IMR-90 (cell line): ENCODE results near the gene PCDH19. TPM values are rescaled to one million over a fixed set of nuclear protein-coding genes. Genes with fewer than 3 reads are reported as not detected.

Experiments used
- ATAC-seq: fragments of 200-7000 bp; cut with Tn5 transposase; 2 replicates; pipeline ENCODE4 v1.9.1; 2020; ENCODE audit warnings: low read depth, mild to moderate bottlenecking, moderate library complexity
- BruUV-seq: library from RNA; stranded (reverse); fragments of 400-500 nt; replicated peaks from 2 replicates; lab custom pipeline; 2021; lab: Mats Ljungman, UMichigan
- CTCF ChIA-PET: fragments of 300-600 bp; formaldehyde crosslinking; extraction: SDS; loops from one replicate; lab custom pipeline; 2021; ENCODE audit warnings: antibody characterized with exemption; lab: Yijun Ruan, JAX
- POLR2A ChIA-PET: fragments of 300-600 bp; sonication (Branson Sonifier 250); formaldehyde crosslinking; loops from one replicate; lab custom pipeline; 2022; ENCODE audit warnings: antibody characterized with exemption; ENCODE audit not compliant: unreplicated experiment; lab: Charles Lee
- DNase-seq: peaks from one replicate; pipeline ENCODE4 v3.0.0; 2013
- H2AFZ ChIP-seq: replicated peaks from 2 replicates; pipeline ENCODE3; 2013; ENCODE audit warnings: low read length, mild to moderate bottlenecking; ENCODE audit not compliant: poor library complexity
- H2AK5ac ChIP-seq: 2 replicates; pipeline ENCODE4 v1.6.1; 2013; ENCODE audit warnings: low read depth, low read length, inconsistent platforms
- H2AK9ac ChIP-seq: replicated peaks from 2 replicates; pipeline ENCODE3; 2013; ENCODE audit warnings: mild to moderate bottlenecking, low read depth, low read length, moderate library complexity; ENCODE audit not compliant: poor library complexity
- H2BK120ac ChIP-seq: 2 replicates; pipeline ENCODE4 v1.6.1; 2013; ENCODE audit warnings: low read depth, low read length, inconsistent platforms
- H2BK15ac ChIP-seq: 3 replicates; pipeline ENCODE4 v1.6.1; 2013; ENCODE audit warnings: low read depth, low read length, inconsistent platforms
- H2BK20ac ChIP-seq: 2 replicates; pipeline ENCODE4 v1.6.1; 2013; ENCODE audit warnings: low read depth, mild to moderate bottlenecking, inconsistent platforms, low read length, moderate library complexity
- H2BK5ac ChIP-seq: 2 replicates; pipeline ENCODE4 v1.6.1; 2013; ENCODE audit warnings: mild to moderate bottlenecking, low read depth, low read length, inconsistent platforms; ENCODE audit not compliant: poor library complexity, severe bottlenecking
- H3K14ac ChIP-seq: replicated peaks from 2 replicates; pipeline ENCODE4 v1.6.1; 2013; ENCODE audit warnings: low read depth, low read length, inconsistent platforms
- H3K18ac ChIP-seq: 2 replicates; pipeline ENCODE4 v1.6.1; 2013; ENCODE audit warnings: low read depth, low read length, control low read depth
- H3K23ac ChIP-seq: 2 replicates; pipeline ENCODE4 v1.6.1; 2013; ENCODE audit warnings: low read depth, low read length, inconsistent platforms
- H3K27ac ChIP-seq: 2 replicates; pipeline ENCODE4 v1.5.1; 2013; ENCODE audit warnings: mild to moderate bottlenecking, control low read depth, low read length; ENCODE audit not compliant: insufficient read depth
- H3K27me3 ChIP-seq: 2 replicates; pipeline ENCODE4 v1.6.1; 2013; ENCODE audit warnings: low read length; ENCODE audit not compliant: control insufficient read depth, insufficient read depth
- H3K36me3 ChIP-seq: 2 replicates; pipeline ENCODE4 v1.6.1; 2013; ENCODE audit warnings: low read length, mixed read lengths; ENCODE audit not compliant: control insufficient read depth, insufficient read depth
- H3K4ac ChIP-seq: 2 replicates; pipeline ENCODE4 v1.6.1; 2013; ENCODE audit warnings: low read depth, low read length, inconsistent platforms
- H3K4me1 ChIP-seq: 2 replicates; pipeline ENCODE4 v1.6.1; 2013; ENCODE audit warnings: low read length, mixed read lengths; ENCODE audit not compliant: control insufficient read depth, insufficient read depth
- H3K4me2 ChIP-seq: 2 replicates; pipeline ENCODE4 v1.6.1; 2013; ENCODE audit warnings: low read depth, mild to moderate bottlenecking, control low read depth, low read length, moderate library complexity
- H3K4me3 ChIP-seq: 2 replicates; pipeline ENCODE4 v1.5.1; 2013; ENCODE audit warnings: low read depth, mild to moderate bottlenecking, control low read depth, low read length, moderate library complexity; ENCODE audit not compliant: insufficient read depth
- H3K56ac ChIP-seq: 2 replicates; pipeline ENCODE4 v1.6.1; 2013; ENCODE audit warnings: low read length, inconsistent platforms; ENCODE audit not compliant: insufficient read depth; ENCODE audit errors: extremely low read depth
- H3K79me1 ChIP-seq, 2 experiments: 2 replicates each; pipeline ENCODE4 v1.6.1; 2013; ENCODE audit warnings: low read length in 2 of 2, inconsistent platforms in 1 of 2, low read depth in 1 of 2
- H3K9ac ChIP-seq: 2 replicates; pipeline ENCODE4 v1.6.1; 2013; ENCODE audit warnings: low read depth, low read length, control low read depth
- H3K9me1 ChIP-seq: 2 replicates; pipeline ENCODE4 v1.6.1; 2013; ENCODE audit warnings: low read length, inconsistent platforms; ENCODE audit not compliant: insufficient read depth
- H3K9me3 ChIP-seq: 2 replicates; pipeline ENCODE4 v1.6.1; 2013; ENCODE audit warnings: low read length; ENCODE audit not compliant: control insufficient read depth, insufficient read depth
- H4K20me1 ChIP-seq: 2 replicates; pipeline ENCODE4 v1.6.1; 2013; ENCODE audit warnings: low read length, inconsistent platforms; ENCODE audit not compliant: insufficient read depth
- H4K5ac ChIP-seq: 2 replicates; pipeline ENCODE4 v1.6.1; 2013; ENCODE audit warnings: mild to moderate bottlenecking, low read depth, low read length, control low read depth
- H4K8ac ChIP-seq, 2 experiments: 2 replicates each; pipeline ENCODE4 v1.6.1; 2013; ENCODE audit warnings: low read depth in 2 of 2, low read length in 2 of 2, control low read depth in 1 of 2, inconsistent platforms in 1 of 2
- H4K91ac ChIP-seq: 2 replicates; pipeline ENCODE4 v1.6.1; 2013; ENCODE audit warnings: low read depth, low read length, inconsistent platforms; ENCODE audit not compliant: insufficient read depth
- BHLHE40 ChIP-seq: fragments of 150-350 bp; IDR thresholded peaks from 2 replicates; pipeline ENCODE4 v1.6.1; 2016; ENCODE audit warnings: mild to moderate bottlenecking, low read depth, low read length
- CEBPB ChIP-seq: IDR thresholded peaks from 2 replicates; pipeline ENCODE4 v1.6.1; 2012; ENCODE audit warnings: low read depth, low read length, improper control_type of control experiment
- FOS ChIP-seq: fragments of 150-350 bp; IDR thresholded peaks from 2 replicates; pipeline ENCODE4 v1.6.1; 2016; ENCODE audit warnings: low read depth, low read length
- MAFK ChIP-seq: IDR thresholded peaks from 2 replicates; pipeline ENCODE4 v1.6.1; 2012; ENCODE audit warnings: low read depth, low read length, improper control_type of control experiment
- MAZ ChIP-seq: IDR thresholded peaks from 2 replicates; pipeline ENCODE4 v1.6.1; 2012; ENCODE audit warnings: low read depth, mild to moderate bottlenecking, low read length, improper control_type of control experiment, moderate library complexity, borderline replicate concordance
- MXI1 ChIP-seq: IDR thresholded peaks from 2 replicates; pipeline ENCODE4 v1.6.1; 2012; ENCODE audit warnings: low read depth, mild to moderate bottlenecking, low read length, moderate library complexity, borderline replicate concordance
- NFE2L2 ChIP-seq: fragments of 150-350 bp; IDR thresholded peaks from 2 replicates; pipeline ENCODE4 v1.6.1; 2016; ENCODE audit warnings: low read depth, mild to moderate bottlenecking, low read length
- POLR2A ChIP-seq: IDR thresholded peaks from 2 replicates; pipeline ENCODE4 v1.6.1; 2012; ENCODE audit warnings: mild to moderate bottlenecking, low read depth, low read length
- RAD21 ChIP-seq: IDR thresholded peaks from 2 replicates; pipeline ENCODE4 v1.6.1; 2012; ENCODE audit warnings: low read length, improper control_type of control experiment
- RCOR1 ChIP-seq: IDR thresholded peaks from 2 replicates; pipeline ENCODE4 v1.6.1; 2012; ENCODE audit warnings: mild to moderate bottlenecking, low read length, improper control_type of control experiment; ENCODE audit not compliant: insufficient replicate concordance
- RFX5 ChIP-seq: IDR thresholded peaks from 2 replicates; pipeline ENCODE4 v1.8.0; 2012; ENCODE audit warnings: low read depth, mild to moderate bottlenecking, low read length, moderate library complexity
- SMC3 ChIP-seq: fragments of 150-350 bp; IDR thresholded peaks from 2 replicates; pipeline ENCODE4 v1.6.1; 2016; ENCODE audit warnings: low read depth, mild to moderate bottlenecking, antibody characterized with exemption, low read length, moderate library complexity
- dilution Hi-C: fragments of 300-500 bp; cut with HindIII; formaldehyde crosslinking; loops from one replicate; pipeline ENCODE4 v1.14.3; 2018; ENCODE audit warnings: low sequenced_read_pairs; ENCODE audit not compliant: unreplicated experiment
- in situ Hi-C: fragments of 300-500 bp; cut with MboI; formaldehyde crosslinking; loops from 3 replicates; pipeline ENCODE4 v1.14.3; 2019; ENCODE audit warnings: low sequenced_read_pairs, inconsistent platforms, mixed read lengths
- intact Hi-C: fragments of 100-400 bp; cut with micrococcal nuclease; formaldehyde crosslinking; loops from 2 replicates; pipeline ENCODE4 v1.10.0; 2022
- polyA plus RNA-seq, 3 experiments: library from polyadenylated mRNA; depleted of rRNA; stranded (reverse); fragments of >200 nt; gene quantifications; 2 replicates each; pipeline ENCODE4 v1.2.3, GENCODE V29; 2012; ENCODE audit warnings: low replicate concordance in 1 of 3
- total RNA-seq: library from RNA; depleted of rRNA; stranded (reverse); fragments of >200 nt; gene quantifications from 2 replicates; pipeline ENCODE4 v1.2.3, GENCODE V29; 2012
- TF ChIP-seq, protein P1 (sequence below): fragments of 150-350 bp; IDR thresholded peaks from 2 replicates; pipeline ENCODE4 v1.6.1; 2017; ENCODE audit warnings: mild to moderate bottlenecking, antibody characterized with exemption, low read length, low read depth
- TF ChIP-seq, protein P2 (sequence below): fragments of 150-350 bp; IDR thresholded peaks from 2 replicates; pipeline ENCODE4 v1.6.1; 2016; ENCODE audit warnings: low read depth, mild to moderate bottlenecking, low read length, moderate library complexity, borderline replicate concordance

PCDH19 gene
- total and polyA plus RNA-seq, 2 of the 4 experiments (the other 2 are of a cell fraction), result not detected

DNA sequence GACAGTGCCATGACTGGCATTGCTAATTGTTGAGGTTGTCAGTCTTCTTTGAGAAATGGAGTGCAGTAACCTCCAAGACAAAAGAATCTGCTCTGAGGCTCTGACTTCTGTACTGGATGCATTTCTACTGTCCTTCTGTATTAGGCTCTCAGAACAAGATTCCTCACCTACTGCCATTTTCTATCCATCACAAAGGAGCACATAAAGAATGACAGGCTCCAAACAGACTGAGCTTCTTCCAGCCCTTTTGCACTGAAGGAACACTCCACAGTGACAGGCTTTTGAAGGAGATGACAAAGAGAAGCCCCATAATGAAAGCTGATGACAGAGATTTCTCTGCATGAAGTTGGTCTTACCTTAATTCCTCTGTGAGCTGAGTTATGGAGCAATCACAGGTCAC is 162.2 kb downstream of the PCDH19 start:
- intact Hi-C loops, result no loop called here
- TF ChIP-seq, protein P1, sequence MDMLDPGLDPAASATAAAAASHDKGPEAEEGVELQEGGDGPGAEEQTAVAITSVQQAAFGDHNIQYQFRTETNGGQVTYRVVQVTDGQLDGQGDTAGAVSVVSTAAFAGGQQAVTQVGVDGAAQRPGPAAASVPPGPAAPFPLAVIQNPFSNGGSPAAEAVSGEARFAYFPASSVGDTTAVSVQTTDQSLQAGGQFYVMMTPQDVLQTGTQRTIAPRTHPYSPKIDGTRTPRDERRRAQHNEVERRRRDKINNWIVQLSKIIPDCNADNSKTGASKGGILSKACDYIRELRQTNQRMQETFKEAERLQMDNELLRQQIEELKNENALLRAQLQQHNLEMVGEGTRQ, result no peak
- TF ChIP-seq RCOR1, result no peak
- no peak for TF ChIP-seq FOS
- no peak for TF ChIP-seq MAZ
- TF ChIP-seq, protein P2, sequence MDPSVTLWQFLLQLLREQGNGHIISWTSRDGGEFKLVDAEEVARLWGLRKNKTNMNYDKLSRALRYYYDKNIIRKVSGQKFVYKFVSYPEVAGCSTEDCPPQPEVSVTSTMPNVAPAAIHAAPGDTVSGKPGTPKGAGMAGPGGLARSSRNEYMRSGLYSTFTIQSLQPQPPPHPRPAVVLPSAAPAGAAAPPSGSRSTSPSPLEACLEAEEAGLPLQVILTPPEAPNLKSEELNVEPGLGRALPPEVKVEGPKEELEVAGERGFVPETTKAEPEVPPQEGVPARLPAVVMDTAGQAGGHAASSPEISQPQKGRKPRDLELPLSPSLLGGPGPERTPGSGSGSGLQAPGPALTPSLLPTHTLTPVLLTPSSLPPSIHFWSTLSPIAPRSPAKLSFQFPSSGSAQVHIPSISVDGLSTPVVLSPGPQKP, result no peak
- TF ChIP-seq NFE2L2, result no peak
- no peak for TF ChIP-seq MXI1
- no peak for TF ChIP-seq RAD21
- TF ChIP-seq POLR2A, result no peak
- no peak for TF ChIP-seq CEBPB
- no peak for TF ChIP-seq MAFK
- TF ChIP-seq RFX5, result no peak
- TF ChIP-seq SMC3, result no peak
- TF ChIP-seq BHLHE40, result no peak
- Histone ChIP-seq H4K91ac (no peak overlapping the region), H4K5ac (no peak overlapping the region), H2BK15ac (no peak overlapping the region), H4K8ac (no peak overlapping the region), H2BK120ac (no peak overlapping the region), H3K4ac (no peak overlapping the region), H2AK9ac (no peak overlapping the region), H3K4me3 (no peak overlapping the region), H3K18ac (no peak overlapping the region), H3K36me3 (no peaks in the 10 kb centered on the region), H2AK5ac (no peak overlapping the region), H3K4me1 (no peaks in the 10 kb centered on the region), H3K79me1 (no peaks in the 10 kb centered on the region), H3K9ac (no peak overlapping the region), H2AFZ (no peak overlapping the region), H3K23ac (no peak overlapping the region), H2BK20ac (no peak overlapping the region), H3K9me3 (no peaks in the 10 kb centered on the region; the same call in 1 of the 2 replicates), H3K4me2 (no peak overlapping the region), H3K27ac (no peak overlapping the region), H4K20me1 (no peaks in the 10 kb centered on the region), H3K56ac (no peak overlapping the region), H3K14ac (no peak overlapping the region), H3K27me3 (no peaks in the 10 kb centered on the region; the same call in 1 of the 2 replicates), H3K9me1 (no peaks in the 10 kb centered on the region), H2BK5ac (no peak overlapping the region)
- dilution Hi-C loops, result no loop called here
- no peak for ATAC-seq
- POLR2A ChIA-PET, result no interaction called here
- CTCF ChIA-PET, result no interaction called here
- BruUV-seq, result no TSS peak
- in situ Hi-C loops, result no loop called here
- no peak for DNase-seq
